ENCODE data around the gene ELANE. TPM values are rescaled to one million over a fixed set of nuclear protein-coding genes. Genes with fewer than 3 reads are reported as not detected.
"Not testable (repeated sequence)": the region's sequence is repeated elsewhere in the genome, so short reads cannot be mapped to it uniquely, and the experiment has no call there.

The ELANE gene
- total RNA-seq, 2 experiments from 2014 or later = not detected

GRCh38 chr19:840519-841206 is 11.4 kb upstream of the ELANE start, which contains the start of gene PRTN3:
Gene PRTN3, plus strand, starts transcription at chr19:840999. Its CDS starts 10 bp downstream, at chr19:841009.
- ChIA-PET CTCF (interaction anchor here (0.9 kb wide), 2 partner anchors 10 to 22 kb away, joined by 3 read pairs; no protein-coding TSS in a partner anchor), POLR2A (no interaction called here)
- DNase-seq = no peak
- Mint-ChIP-seq H3K27ac (no peak within 1 kb of the TSS), H3K27me3 (peaks cover 17% of the 10 kb centered on the region), H3K4me3 (no peak within 1 kb of the TSS), H3K9me3 (peaks cover 3% of the 10 kb centered on the region), H3K36me3 (ENCODE audit: low read depth) (no peaks in the 10 kb centered on the region), H3K4me1 (no peaks in the 10 kb centered on the region)

- H3K9me3 Mint-ChIP-seq; DNase-seq; H3K4me3 Mint-ChIP-seq; H3K4me1 Mint-ChIP-seq; POLR2A ChIA-PET; H3K27ac Mint-ChIP-seq; H3K36me3 Mint-ChIP-seq (ENCODE audit: low read depth): not testable (repeated sequence)
- peaks cover 18% of the 10 kb centered on the region for H3K27me3 Mint-ChIP-seq
- CTCF ChIA-PET = interaction anchor here (0.9 to 1.0 kb wide), 3 partner anchors 9 to 77 kb away, joined by 3 to 5 read pairs (median 4); partner anchors contain the start of gene ELANE
Observed at GRCh38 chr19:842802-843179, 9.3 kb upstream of the ELANE start.

- Mint-ChIP-seq H3K36me3 (ENCODE audit: low read depth) (no peaks in the 10 kb centered on the region), H3K27ac (no peak overlapping the region), H3K4me1 (no peaks in the 10 kb centered on the region), H3K4me3 (no peak overlapping the region), H3K9me3 (peaks cover 3% of the 10 kb centered on the region), H3K27me3 (peaks cover 21% of the 10 kb centered on the region)
- CTCF ChIA-PET = interaction anchor here (0.5 to 1.0 kb wide), 4 partner anchors 9 to 141 kb away, joined by 3 to 5 read pairs (median 4); partner anchors contain the start of gene ELANE
- no peak for DNase-seq
- POLR2A ChIA-PET = no interaction called here
Observed at GRCh38 chr19:843180-843835, 8.8 kb upstream of the ELANE start.

- Mint-ChIP-seq H3K4me1 (no peaks in the 10 kb centered on the region), H3K27me3 (peaks cover 23% of the 10 kb centered on the region), H3K27ac (no peak overlapping the region), H3K9me3 (peaks cover 3% of the 10 kb centered on the region), H3K4me3 (no peak overlapping the region), H3K36me3 (ENCODE audit: low read depth) (no peaks in the 10 kb centered on the region)
- DNase-seq = no peak
- ChIA-PET POLR2A (no interaction called here), CTCF (interaction anchor here (0.5 to 0.9 kb wide), 2 partner anchors 14 to 141 kb away, joined by 3 to 5 read pairs; no protein-coding TSS in a partner anchor)
Observed at GRCh38 chr19:843836-844545, 8.1 kb upstream of the ELANE start.

GRCh38 chr19:844546-844971 is 7.5 kb upstream of the ELANE start:
- no peak for DNase-seq
- ChIA-PET POLR2A (no interaction called here), CTCF (no interaction called here)
- Mint-ChIP-seq H3K9me3 (peaks cover 3% of the 10 kb centered on the region), H3K27me3 (peaks cover 25% of the 10 kb centered on the region), H3K27ac (no peak overlapping the region), H3K4me1 (no peaks in the 10 kb centered on the region), H3K4me3 (no peak overlapping the region), H3K36me3 (ENCODE audit: low read depth) (no peaks in the 10 kb centered on the region)

GRCh38 chr19:845707-846521 is 6.2 kb upstream of the ELANE start:
- POLR2A ChIA-PET = no interaction called here
- CTCF ChIA-PET = interaction anchor here (0.5 to 0.6 kb wide), 2 partner anchors 72 to 86 kb away, joined by 4 read pairs; no protein-coding TSS in a partner anchor

GRCh38 chr19:848386-848921 is 3.6 kb upstream of the ELANE start:
- Mint-ChIP-seq H3K27ac (no peak overlapping the region), H3K4me1 (no peaks in the 10 kb centered on the region), H3K9me3 (no peaks in the 10 kb centered on the region), H3K27me3 (peaks cover 20% of the 10 kb centered on the region), H3K4me3 (no peak overlapping the region), H3K36me3 (ENCODE audit: low read depth) (no peaks in the 10 kb centered on the region)
- POLR2A ChIA-PET = no interaction called here
- CTCF ChIA-PET = interaction anchor here (2.3 kb wide), 1 partner anchor 15 kb away, joined by 6 read pairs; no protein-coding TSS in a partner anchor
- DNase-seq = no peak

More at GRCh38 chr19:845707-846521, 6.2 kb upstream of the ELANE start:
- Mint-ChIP-seq H3K36me3 (ENCODE audit: low read depth) (no peaks in the 10 kb centered on the region), H3K9me3 (peaks cover 3% of the 10 kb centered on the region), H3K4me3 (no peak overlapping the region), H3K27me3 (peaks cover 24% of the 10 kb centered on the region), H3K27ac (no peak overlapping the region), H3K4me1 (no peaks in the 10 kb centered on the region)
- DNase-seq = no peak

GRCh38 chr19:849195-849594 is 2.9 kb upstream of the ELANE start:
- H3K9me3 Mint-ChIP-seq; H3K27ac Mint-ChIP-seq; POLR2A ChIA-PET; H3K4me1 Mint-ChIP-seq; H3K4me3 Mint-ChIP-seq; DNase-seq; H3K36me3 Mint-ChIP-seq (ENCODE audit: low read depth): not testable (repeated sequence)
- CTCF ChIA-PET = interaction anchor here (0.7 to 2.3 kb wide), 2 partner anchors 14 to 194 kb away, joined by 3 to 6 read pairs; no protein-coding TSS in a partner anchor
- peaks cover 23% of the 10 kb centered on the region for H3K27me3 Mint-ChIP-seq

- POLR2A ChIA-PET = no interaction called here
- CTCF ChIA-PET = no interaction called here
- Mint-ChIP-seq H3K4me3 (no peak overlapping the region), H3K27ac (no peak overlapping the region), H3K27me3 (peaks cover 18% of the 10 kb centered on the region), H3K4me1 (no peaks in the 10 kb centered on the region), H3K36me3 (ENCODE audit: low read depth) (no peaks in the 10 kb centered on the region), H3K9me3 (no peaks in the 10 kb centered on the region)
- DNase-seq = no peak
Observed at GRCh38 chr19:850221-850978, 1.7 kb upstream of the ELANE start.

- H3K4me1 Mint-ChIP-seq = no peaks in the 10 kb centered on the region
- H3K9me3 Mint-ChIP-seq = no peaks in the 10 kb centered on the region
- no peak overlapping the region for H3K27ac Mint-ChIP-seq
- no peak overlapping the region for H3K4me3 Mint-ChIP-seq
- no peaks in the 10 kb centered on the region for H3K36me3 Mint-ChIP-seq (ENCODE audit: low read depth)
- CTCF ChIA-PET = no interaction called here
- DNase-seq = no peak
- POLR2A ChIA-PET = no interaction called here
- H3K27me3 Mint-ChIP-seq = peaks cover 15% of the 10 kb centered on the region
Observed at GRCh38 chr19:850979-851335, 1.1 kb upstream of the ELANE start.

- Mint-ChIP-seq H3K27ac (no peak overlapping the region), H3K4me3 (no peak overlapping the region), H3K9me3 (no peaks in the 10 kb centered on the region), H3K27me3 (peaks cover 11% of the 10 kb centered on the region), H3K4me1 (peaks cover 5% of the 10 kb centered on the region), H3K36me3 (ENCODE audit: low read depth) (no peaks in the 10 kb centered on the region)
- no peak for DNase-seq
- CTCF ChIA-PET = no interaction called here
- POLR2A ChIA-PET = no interaction called here
Observed at GRCh38 chr19:853014-853585, 997 bp downstream of the ELANE start.

Data from activated CD4-positive, alpha-beta T cell treated with anti-CD3 and anti-CD28 coated beads, Interleukin-2, amount 10 ng/mL, durations not matched to agents 7 days and 5 days (primary cell).